Bone marrow (tissue), 2 donors: ENCODE data around the gene CABLES1.

Source experiments
- DNase-seq, 2 donors: peaks; one replicate each; lab custom pipeline; 2025; lab: John Stamatoyannopoulos, UW

The CABLES1 gene

DNA sequence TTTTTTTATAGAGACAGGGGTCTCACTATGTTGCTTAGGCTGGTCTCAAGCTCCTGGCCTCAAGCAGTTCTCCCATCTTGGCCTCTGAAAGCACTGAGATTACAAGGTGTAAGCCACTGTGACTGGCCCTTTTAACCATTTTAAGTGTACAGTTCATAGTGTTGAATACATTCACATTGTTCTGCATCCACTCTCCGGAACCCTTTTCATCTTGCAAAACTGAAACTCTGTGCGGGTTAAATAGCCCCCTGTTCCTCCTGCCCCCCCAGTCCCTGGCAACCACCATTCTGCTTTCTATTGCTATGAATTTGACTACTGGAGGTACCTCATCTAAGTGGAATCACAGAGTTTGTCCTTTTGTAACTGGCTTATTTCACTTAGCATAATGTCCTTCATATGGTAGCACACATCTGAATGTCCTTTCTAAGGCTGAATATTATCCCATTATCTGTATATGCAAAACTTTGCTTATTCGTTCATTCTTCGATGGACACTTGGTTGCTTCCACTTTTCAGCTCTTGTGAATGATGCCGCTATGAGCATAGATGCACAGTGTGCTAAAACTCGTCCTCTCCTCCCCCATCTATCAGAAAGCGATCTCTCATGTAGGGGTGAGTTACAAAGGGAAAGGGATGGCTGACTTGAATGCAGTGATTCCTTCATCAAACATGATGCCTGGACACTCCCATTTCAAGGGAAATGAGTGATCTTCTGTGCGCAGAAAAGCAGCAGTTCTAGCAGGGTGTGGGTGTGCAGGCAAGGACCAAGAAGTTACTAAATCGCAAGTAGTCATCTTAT is 30.2 kb downstream of the CABLES1 start:
- DNase-seq = no peak

GRCh38 chr18:23166891-23167541 is 31.7 kb downstream of the CABLES1 start:
- DNase-seq = no peak

DNA sequence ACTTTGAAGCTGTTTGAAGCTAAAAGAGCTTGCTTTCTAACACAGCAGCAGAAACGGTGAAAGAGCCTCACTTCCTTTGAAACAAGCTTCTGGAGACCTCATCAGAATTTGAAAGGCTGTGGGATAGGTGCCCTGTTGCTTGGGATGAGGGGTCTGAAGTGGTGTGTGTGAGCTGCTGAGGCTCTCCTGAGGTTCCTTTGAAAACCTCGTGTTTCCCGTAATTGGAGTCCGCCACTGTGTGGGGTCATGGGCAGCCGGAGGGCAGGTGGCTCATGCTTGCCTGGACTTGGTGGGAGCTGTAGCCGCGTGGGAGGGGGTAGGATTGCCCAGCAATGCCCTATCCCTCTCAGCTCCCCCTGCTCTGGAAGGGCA is 34.4 kb downstream of the CABLES1 start:
- DNase-seq = no peak

- no peak for DNase-seq
Observed at GRCh38 chr18:23170137-23170536, 34.9 kb downstream of the CABLES1 start.

GRCh38 chr18:23171581-23172156 is 36.4 kb downstream of the CABLES1 start:
- no peak for DNase-seq

- DNase-seq = no peak
Observed at GRCh38 chr18:23172591-23173380, 37.5 kb downstream of the CABLES1 start.

DNA sequence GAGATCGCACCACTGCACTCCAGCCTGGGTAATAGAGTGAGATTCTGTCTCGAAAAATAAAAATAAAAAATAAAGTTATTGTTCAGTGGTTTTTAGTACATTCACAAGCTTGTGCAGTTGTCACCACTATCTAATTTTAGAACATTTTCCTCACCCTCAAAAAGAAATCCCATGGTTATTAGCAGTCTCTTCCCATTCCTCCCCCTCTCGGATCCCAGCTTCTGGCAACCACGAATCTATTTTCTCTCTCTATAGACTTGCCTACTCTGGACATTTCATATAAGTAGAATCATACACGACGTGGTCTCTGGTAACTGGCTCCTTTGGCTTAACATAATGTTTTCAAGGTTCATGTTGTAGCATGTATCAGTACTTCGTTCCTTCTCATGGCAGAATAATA is 38.6 kb downstream of the CABLES1 start:
- no peak for DNase-seq

- no peak for DNase-seq
Observed at GRCh38 chr18:23176701-23177432, 41.6 kb downstream of the CABLES1 start.

DNA sequence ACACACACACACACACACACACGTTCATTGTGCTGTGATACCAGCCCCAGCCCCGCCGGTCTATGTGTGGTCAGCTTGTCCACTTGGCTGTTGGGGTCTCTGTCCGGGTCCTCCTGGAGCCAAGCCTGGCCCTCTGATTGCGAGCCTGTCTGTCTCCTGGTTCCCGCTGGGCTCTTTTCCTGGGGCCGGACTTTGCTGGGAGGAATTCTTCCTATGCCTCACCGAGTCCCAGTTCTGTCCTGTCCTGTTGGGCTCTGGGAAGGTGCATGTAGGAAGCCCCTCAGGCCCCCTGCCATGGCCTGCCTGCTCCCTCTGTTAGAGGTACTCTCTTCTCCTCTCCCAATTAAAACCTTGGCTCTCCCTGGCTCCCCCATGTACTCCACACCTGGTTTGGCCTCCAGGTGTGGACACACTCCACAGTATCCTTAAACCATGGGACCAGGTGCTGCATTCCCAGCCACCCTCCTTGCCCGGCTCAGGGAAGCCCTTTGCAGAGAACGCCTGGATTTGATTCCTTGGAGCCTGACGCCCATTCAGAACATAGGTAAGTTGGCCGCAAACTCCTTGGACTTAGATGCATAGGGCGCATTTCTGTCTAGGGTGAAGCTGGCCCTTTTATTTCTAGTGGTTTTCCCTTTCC is 42.3 kb downstream of the CABLES1 start:
- no peak for DNase-seq

DNA sequence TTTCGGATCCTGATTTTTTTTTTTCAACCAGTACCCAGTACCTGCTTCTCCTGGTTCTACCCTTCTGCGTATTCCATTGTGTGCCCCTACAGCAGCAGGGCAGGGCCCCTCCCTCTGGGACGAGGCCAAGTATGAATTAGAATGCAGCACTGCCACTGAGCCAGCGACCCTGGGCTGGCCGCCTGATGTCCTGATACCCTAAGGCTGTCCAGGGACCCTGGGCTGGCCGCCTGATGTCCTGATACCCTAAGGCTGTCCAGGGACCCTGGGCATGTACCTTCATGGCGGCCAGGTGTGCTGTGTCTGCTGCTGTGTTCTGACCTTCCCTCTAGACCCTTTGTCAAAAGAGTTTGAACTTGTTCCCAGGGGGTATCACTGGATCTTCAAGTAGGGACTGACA is 42.9 kb downstream of the CABLES1 start:
- no peak for DNase-seq

- DNase-seq = no peak
Observed at GRCh38 chr18:23178661-23179081, 43.4 kb downstream of the CABLES1 start.

- DNase-seq = no peak
Observed at GRCh38 chr18:23179416-23179815, 44.1 kb downstream of the CABLES1 start.

DNA sequence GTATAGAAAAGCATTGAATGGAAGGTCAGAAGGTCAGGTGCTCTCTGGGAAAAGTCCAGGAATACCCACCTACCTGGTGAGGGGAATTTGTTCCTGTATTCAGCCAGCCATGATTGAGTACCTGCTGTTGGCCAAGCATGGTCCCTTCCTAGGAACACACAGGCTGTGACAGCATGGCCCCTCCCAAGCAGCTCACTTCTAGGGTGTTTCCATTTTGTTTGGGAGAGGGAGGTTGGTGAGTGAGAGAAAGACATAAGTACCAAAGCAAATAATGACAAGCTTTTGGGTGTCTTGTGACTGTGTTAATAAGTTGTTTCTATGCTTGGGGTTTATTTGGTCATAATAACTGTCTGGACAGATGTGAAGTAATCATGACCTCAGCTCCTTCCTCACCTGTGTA is 46.3 kb downstream of the CABLES1 start:
- DNase-seq = no peak

DNA sequence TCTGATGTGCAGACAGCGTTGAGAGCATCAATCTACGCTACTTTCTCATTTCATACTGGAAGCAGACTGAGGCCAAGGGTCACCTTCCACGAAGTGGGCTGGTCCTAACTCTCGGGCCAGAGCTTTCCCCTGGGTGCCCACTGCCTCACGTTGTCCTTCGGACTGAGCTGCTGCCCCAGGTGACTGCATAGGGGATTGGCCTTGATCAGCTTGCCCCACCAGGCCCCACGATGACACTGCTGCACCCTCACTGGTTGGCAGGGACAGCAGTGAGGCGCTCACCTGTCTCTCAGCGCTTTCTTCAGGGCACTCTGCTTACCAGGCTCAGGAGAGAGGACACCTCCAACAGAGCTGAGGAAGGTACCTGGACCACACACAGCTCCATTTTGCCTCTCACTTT is 47.3 kb downstream of the CABLES1 start:
- no peak for DNase-seq

- no peak for DNase-seq
Observed at GRCh38 chr18:23183411-23184150, 48.3 kb downstream of the CABLES1 start.

- DNase-seq = no peak
Observed at GRCh38 chr18:23186781-23187180, 51.5 kb downstream of the CABLES1 start.

DNA sequence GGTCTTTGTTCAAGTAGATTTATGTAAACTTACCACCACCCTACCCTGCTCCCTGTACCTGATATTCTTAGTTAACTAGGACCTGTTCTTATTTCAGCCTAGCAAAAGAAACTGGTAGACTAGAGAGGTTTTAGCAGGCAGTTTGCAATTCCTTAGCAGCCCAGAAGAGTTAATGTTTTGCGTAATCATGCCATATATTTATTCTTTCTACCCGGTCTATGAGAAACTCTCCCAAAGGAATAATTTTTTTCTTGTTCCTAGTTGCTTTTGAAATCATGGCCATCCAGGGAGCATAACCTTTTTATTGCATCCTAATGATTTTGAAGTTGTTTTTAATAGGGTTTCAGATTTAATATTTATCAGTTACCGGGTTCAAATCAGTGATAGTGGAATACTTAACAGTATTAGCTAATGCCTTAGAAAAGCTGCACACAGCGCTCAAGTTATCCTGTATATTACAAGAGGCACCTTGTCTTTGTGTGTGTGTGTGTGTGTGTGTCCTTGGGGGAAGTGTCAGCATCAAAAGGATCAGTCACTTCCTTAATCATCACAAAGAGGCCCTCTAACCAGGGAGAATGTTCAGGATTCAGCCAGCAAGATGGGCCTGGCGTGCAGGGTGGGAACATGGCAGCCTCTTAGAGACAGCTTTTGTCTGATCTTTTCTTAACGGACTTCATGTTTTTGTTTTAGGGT is 52.9 kb downstream of the CABLES1 start:
- DNase-seq = no peak

DNA sequence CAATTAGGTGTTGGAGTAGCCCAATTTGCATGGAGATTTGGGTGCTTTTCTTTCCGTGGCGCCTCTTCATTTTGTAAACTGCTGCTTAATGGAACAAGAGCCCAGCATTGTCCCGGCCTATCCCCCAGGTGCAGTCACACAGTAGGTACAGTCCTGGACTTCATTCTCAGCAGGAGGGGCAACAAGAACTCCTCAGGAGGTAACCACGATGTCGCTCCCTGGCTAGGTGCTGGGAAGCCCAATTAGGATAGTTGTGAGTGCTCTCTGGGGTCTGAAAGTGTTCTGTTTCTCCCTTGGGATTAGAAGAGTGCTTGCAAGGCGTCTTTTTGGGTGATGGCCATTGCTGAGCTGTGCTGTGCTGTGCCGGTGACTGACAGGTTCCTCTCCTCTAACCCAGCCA is 53.8 kb downstream of the CABLES1 start:
- no peak for DNase-seq

DNA sequence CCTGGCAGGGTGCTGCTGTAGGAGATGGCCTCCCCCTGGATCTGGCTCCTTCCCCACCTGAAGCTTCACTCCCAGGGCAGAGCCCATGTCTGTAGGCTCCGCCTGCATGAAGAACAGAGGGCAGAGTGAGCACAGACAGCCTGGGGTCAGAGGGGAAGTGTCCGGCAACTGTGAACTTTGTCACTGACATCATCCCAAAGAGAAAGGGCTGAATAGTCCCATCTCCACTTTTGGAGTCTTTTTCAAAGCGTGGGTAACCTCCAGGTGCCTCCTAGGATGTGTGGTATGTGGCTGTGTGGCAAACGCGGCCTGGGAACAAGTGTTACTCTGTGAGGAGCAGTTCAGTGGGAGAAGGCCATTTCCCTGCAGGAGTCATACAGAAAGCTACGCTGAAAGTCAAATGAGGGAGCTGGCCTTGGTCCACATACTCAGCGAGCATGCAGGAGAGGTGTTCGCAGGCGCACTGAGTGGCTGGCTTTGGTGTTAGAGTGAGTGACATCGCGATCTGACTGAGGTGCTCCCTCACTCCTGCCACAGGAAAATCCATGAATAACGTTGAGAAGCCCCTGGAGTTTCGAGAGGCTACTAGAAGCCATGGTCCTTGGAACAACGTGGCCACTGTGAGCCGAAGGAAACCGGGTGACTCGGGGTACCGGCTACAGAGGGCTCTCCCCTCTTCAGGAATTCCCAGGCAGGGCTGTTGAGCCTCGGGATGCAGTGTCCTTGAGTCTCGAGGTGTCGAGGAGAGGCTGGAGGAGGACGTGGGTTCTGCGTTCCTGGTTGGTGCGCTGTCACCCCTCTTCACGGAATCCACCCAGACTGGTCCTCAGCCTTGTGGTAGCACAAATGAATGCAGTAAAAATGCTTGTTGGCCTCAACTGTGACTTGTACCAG is 54.7 kb downstream of the CABLES1 start:
- no peak for DNase-seq
